PC-3 (cell line): Measurements from ENCODE around the gene TOX3.

Experiments
- CTCF ChIP-seq: fragments of 300-600 bp; sonication (generic); conservative IDR thresholded peaks from 2 replicates; pipeline ENCODE4 v1.5.1; 2017; ENCODE audit warnings: antibody characterized with exemption, low read depth, mild to moderate bottlenecking, low read length
- EZH2 ChIP-seq: fragments of 300-600 bp; sonication (generic); IDR thresholded peaks from one replicate; pipeline ENCODE4 v1.6.1; 2017; ENCODE audit warnings: antibody characterized with exemption, mild to moderate bottlenecking, low read length; ENCODE audit not compliant: unreplicated experiment

- no peak for TF ChIP-seq EZH2
- no peak for TF ChIP-seq CTCF
These were observed 22.8 kb upstream of the TOX3 start for GRCh38 chr16:52569701-52570100.
